NCI-H2029 treated with DMSO at 0.1 percent for 48 hours (cell line): Measurements from ENCODE around the gene NUAK1.
"Not testable (repeated sequence)": the region's sequence is repeated elsewhere in the genome, so short reads cannot be mapped to it uniquely, and the experiment has no call there.

Experiments
- DNase-seq: peaks from one replicate; lab custom pipeline; 2025; lab: John Stamatoyannopoulos, UW

Gene NUAK1

DNA sequence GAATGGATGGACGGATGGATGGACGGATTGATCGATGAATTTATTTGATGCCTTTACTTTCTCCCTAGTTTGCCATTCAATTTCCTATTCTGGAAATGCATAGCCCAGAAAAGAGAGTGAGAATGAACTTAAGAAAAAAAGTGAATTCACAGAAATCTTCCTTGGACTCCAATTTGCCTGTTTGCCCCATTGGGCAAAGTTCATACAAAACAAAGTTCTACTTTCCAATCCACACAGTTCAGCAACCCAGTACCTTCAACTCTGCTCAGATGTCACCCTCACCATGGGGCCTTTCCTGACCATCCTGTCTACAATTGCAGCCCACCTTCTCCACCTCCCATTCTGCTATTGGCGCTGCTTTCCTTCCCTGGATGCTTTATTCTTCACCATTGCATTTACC lies 8.2 kb upstream of the NUAK1 start:
- DNase-seq = no peak

DNA sequence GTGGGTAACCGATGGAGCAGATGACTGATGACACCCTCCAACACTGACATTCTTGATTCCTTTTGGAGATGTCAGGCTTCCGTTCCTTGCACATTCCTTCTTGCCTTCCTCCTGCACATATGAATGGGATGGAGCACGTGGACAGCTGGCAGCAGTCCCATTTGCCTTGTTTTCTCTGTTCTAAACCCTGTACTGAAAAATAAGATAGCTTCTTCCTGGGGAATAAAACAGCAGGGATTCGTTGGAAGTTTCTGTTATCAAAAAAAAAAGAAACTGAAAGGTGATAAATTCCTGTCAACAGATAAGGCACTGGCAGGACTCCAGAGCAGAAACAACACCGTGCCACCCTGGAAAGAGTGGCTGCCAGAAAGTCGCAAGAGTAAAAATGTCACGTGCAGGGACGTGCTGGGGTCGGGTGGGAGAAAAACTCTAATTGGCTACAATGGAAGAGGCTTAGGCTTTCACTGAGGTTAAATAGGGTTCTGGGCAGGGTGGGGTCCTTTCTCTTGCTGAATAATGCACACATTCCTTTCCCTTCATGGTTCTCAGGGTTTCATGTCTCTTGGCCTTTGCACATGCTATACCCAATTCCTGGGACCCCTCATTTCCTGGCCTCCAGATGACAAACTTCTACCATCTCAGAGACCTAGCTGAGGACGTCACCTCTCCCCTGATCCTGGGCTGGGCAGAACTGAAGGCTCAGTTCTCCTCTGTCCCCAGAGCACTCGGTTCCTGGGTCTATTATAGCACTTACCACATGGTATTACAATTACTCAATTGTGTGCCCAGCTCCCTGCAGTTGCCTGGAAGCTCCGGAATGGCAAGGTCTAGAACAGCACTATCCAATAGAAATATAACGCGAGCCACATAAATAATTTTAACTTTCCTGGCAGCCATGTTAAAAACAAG lies 7.0 kb upstream of the NUAK1 start:
- DNase-seq = no peak

- DNase-seq = no peak
Observed at GRCh38 chr12:106144847-106145246, 6.1 kb upstream of the NUAK1 start.

DNA sequence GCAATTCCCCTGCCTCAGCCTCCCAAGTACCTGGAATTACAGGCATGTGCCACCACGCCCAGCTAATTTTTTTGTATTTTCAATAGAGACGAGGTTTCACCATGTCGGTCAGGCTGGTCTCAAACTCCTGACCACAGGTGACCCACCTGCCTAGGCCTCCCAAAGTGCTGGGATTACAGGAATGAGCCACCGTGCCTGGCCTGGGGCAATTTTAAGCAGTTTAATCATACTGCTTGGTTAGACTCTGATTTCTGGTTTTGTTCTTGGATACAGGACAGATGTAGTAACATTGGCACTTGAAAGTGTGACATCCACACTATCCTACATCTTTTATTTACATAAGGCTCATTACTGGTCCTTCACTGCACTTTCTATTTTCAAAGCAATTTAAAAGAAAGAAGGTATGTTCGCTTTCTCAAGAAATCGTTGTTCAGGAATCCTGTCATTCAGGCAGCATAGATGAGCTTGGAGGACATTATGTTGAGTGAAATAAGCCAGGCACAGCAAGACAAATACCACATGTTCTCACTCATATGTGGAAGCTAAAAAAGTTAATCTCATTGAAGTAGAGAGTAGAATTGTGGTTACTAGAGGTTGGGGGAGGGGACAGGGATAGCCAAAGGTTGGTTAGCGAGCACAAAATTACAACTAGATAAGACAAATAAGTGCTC lies 4.0 kb upstream of the NUAK1 start:
- no peak for DNase-seq

- not testable (repeated sequence) for DNase-seq
Observed at GRCh38 chr12:106141920-106142319, 3.2 kb upstream of the NUAK1 start.

DNA sequence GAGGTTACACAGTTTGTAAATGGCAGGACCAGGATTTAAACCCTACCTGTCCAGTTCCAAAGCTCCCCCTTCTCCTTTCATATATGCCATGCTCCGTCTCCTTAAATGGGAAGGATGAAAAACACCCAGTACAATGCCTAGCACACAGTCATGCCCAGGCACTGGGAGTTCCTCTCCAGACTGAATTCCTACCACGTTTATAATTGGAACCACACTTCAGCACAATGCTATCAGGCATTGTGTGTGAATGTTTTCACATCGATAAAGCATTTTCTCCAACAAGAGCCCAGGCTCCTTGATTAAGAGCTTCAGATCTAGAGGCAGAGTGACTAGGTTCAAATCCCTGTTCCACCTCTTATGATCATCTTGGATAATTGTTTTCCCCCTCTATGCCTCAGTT lies 2.7 kb upstream of the NUAK1 start:
- DNase-seq = no peak

DNA sequence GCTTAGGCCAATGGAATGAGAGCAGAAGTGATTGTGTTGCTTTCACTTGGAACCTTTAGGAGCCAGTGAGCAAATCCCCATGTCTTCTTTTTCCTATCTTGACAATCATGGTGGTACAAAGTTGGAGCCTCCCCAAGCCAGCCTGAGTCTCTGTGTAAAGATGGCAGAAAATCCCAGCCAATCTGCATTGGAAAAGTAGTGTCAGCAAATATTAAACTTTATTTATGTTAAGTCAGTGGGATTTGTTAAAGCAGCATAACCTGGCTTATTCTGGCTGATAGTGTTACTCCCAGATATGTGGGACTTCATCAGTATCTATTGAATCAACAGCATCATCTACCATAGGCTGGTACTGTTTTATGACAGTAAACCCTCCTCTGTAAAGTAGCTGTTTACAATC lies 2.2 kb upstream of the NUAK1 start:
- DNase-seq = no peak

- no peak for DNase-seq
Observed at GRCh38 chr12:106140223-106140986, 1.7 kb upstream of the NUAK1 start.

GRCh38 chr12:106139422-106140171 lies 843 bp upstream of the NUAK1 start:
- DNase-seq = no peak

DNA sequence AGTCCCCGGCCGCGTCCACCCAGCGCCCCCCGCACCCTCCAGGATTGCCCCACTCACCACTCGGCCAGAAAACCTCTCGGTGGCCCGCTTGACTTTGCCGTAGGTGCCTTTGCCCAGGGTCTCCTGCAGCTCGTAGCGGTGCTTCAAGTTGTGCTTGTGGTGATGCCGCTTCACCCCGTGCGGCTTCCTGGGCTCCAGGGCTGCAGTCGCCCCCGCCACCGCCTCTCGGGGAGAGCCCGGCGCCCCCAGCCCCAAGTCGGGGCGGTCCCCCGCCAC lies 459 bp downstream of the NUAK1 start:
- no peak for DNase-seq

- DNase-seq = no peak
Observed at GRCh38 chr12:106137530-106138356, 1.0 kb downstream of the NUAK1 start.

- DNase-seq = peak; percentile 89
Observed at GRCh38 chr12:106136263-106136662, 2.5 kb downstream of the NUAK1 start.

GRCh38 chr12:106135781-106136180 lies 3.0 kb downstream of the NUAK1 start:
- DNase-seq = peak; percentile 48

GRCh38 chr12:106135075-106135474 lies 3.7 kb downstream of the NUAK1 start:
- peak; percentile 32 for DNase-seq

GRCh38 chr12:106134294-106134949 lies 4.3 kb downstream of the NUAK1 start:
- DNase-seq = no peak

GRCh38 chr12:106133136-106134087 lies 5.3 kb downstream of the NUAK1 start:
- DNase-seq = no peak

DNA sequence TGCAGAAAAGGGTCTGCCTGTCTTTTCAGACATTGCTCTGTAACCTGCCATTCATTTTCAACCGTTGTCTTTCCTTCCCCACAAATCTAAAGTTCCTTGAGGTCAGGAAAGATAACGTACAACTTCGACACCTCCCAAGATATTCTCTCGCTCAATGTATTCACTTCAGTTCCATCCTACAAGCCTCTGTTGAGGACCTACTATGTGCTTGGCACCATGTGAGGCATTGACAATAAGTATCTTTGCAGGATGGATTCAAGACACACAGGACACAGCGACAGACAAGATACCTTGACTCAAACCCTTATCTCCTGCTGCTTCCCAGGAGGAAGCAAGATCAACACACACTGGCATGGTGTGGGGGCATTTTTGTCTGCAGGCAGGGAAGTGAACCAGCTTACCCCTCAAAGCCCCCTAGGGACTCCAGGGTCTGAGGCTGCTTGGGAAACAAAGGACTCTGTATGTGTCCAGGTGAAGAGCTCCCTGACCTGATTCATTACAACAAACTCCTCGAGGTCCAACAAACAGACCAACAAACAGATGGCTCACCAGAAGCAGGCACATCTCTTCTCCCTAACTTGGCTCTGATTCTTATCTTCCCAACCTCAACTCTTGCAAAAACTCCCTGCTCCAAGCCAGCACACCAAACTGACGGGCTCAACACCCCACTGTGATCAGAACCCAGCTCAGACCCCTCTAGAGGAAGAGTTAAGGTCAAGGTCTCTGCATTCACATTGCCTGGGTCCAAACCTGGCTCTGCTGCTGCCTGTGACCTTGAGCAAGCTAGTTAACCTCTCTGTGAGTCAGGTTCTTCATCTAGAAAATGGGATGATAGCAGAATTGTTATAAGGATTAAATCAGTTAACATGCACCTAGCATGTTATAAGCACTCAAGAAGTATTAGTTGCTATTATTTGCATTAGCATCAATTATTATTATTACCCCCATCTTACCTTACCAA lies 6.3 kb downstream of the NUAK1 start:
- DNase-seq = no peak

DNA sequence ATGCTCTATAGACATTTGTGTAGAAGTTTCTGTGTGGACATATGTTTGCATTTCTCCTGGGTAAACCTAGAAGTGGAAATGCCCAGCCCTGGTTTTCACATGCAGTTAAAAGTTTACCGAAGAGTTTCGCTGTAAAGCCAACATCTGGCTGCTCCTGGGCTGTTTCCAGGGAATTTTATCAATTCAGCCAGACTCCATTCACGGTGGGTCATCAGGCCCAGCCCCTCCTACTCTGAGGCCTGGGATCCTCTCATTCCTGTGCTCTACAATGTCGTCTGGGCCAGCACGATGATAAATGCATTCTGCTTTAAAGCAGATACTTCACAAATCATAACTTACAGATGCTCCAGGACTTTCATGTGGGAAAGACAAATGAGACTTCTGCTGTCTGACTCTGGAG lies 7.1 kb downstream of the NUAK1 start:
- DNase-seq = no peak
